ENCODE results near the gene PBX4.

- TF ChIP-seq CTCF (conservative IDR thresholded peaks at IDR 0.05; ENCODE audit: low read length) (no peak), EZH2phosphoT487 (IDR thresholded peaks at IDR 0.05; ENCODE audit: borderline replicate concordance, low read depth, low read length) (no peak)
Observed at GRCh38 chr19:19540715-19541515, 77.6 kb downstream of the PBX4 start.
